ENCODE results near the gene TMEM233. TPM values are rescaled to one million over a fixed set of nuclear protein-coding genes. Genes with fewer than 3 reads are reported as not detected.

TMEM233 gene
- total and polyA plus RNA-seq, 9 of the 15 experiments (the other 6 are each of a cell fraction or from before 2014, with no cell fraction given) = 0.04 to 0.17 (median 0.07) TPM; not detected in 2

- TF ChIP-seq ETV6 (IDR thresholded peaks at IDR 0.05; ENCODE audit: borderline replicate concordance in 1 of 2, low read depth in 2 of 2, low read length in 1 of 2) (peak in 1 of 2 experiments; percentile 47; a peak in 1 of 4 replicates), ETV6 (CRISPR knock-in tag; IDR thresholded peaks at IDR 0.05; ENCODE audit: borderline replicate concordance) (no peak), CGGBP1 (CRISPR knock-in tag; IDR thresholded peaks at IDR 0.05) (no peak), ILK (tag; IDR thresholded peaks at IDR 0.05; ENCODE audit: borderline replicate concordance, low read depth) (no peak), CREM (IDR thresholded peaks at IDR 0.05; ENCODE audit: low read depth) (peak; percentile 84), TARDBP (IDR thresholded peaks at IDR 0.05) (no peak), CREBBP (IDR thresholded peaks at IDR 0.05; ENCODE audit: low read depth, low read length) (no peak), AFF1 (IDR thresholded peaks at IDR 0.05; ENCODE audit: low read depth in 1 of 2, partially characterized antibody in 2 of 2) (no peak), FOXJ3 (CRISPR knock-in tag; IDR thresholded peaks at IDR 0.05) (no peak), ATF1 (CRISPR knock-in tag; IDR thresholded peaks at IDR 0.05) (no peak), ATF1 (tag; IDR thresholded peaks at IDR 0.05) (peak; percentile 77), KDM1A (IDR thresholded peaks at IDR 0.05) (no peak), ZNF668 (CRISPR knock-in tag; IDR thresholded peaks at IDR 0.05) (no peak), RBFOX2 (IDR thresholded peaks at IDR 0.05; ENCODE audit: low read depth, low read length) (peak; percentile 98), BDP1 (IDR thresholded peaks at IDR 0.05; ENCODE audit: insufficient read depth, insufficient read length) (no peak), ZNF3 (CRISPR knock-in tag; IDR thresholded peaks at IDR 0.05) (no peak), MTA2 (IDR thresholded peaks at IDR 0.05; ENCODE audit: low read depth) (no peak), ZBED1 (IDR thresholded peaks at IDR 0.05) (no peak), SAP30 (IDR thresholded peaks at IDR 0.05; ENCODE audit: borderline replicate concordance, insufficient read depth, low read depth, low read length, poor library complexity, severe bottlenecking) (peak; percentile 71), MCM7 (IDR thresholded peaks at IDR 0.05) (no peak), U2AF2 (optimal IDR thresholded peaks at IDR 0.05; ENCODE audit: low read depth, low read length) (no peak)
Measured at GRCh38 chr12:119667577-119668323, 74.2 kb downstream of the TMEM233 start, which contains the start of gene PRKAB1 (continued).

All from K562 (cell line).